WTC11 (cell line): Measurements from ENCODE around the gene MYO9A. TPM values are rescaled to one million over a fixed set of nuclear protein-coding genes. Genes with fewer than 3 reads are reported as not detected.

ENCODE experiments used
- ATAC-seq: fragments of 200-7000 bp; cut with Tn5 transposase; 2 replicates; pipeline ENCODE4 v1.10.0; 2021; ENCODE audit warnings: mild to moderate bottlenecking, moderate library complexity
- CTCF ChIA-PET: fragments of 300-600 bp; sonication (Branson Sonifier 250); formaldehyde crosslinking; loops from one replicate; lab custom pipeline; 2021; ENCODE audit warnings: antibody characterized with exemption; lab: Charles Lee
- POLR2A ChIA-PET: fragments of 350-600 bp; sonication (Branson Sonifier 250); formaldehyde crosslinking; loops from one replicate; lab custom pipeline; 2021; ENCODE audit warnings: antibody characterized with exemption; lab: Charles Lee
- DNase-seq: peaks from one replicate; pipeline ENCODE4 v3.0.0; 2021; ENCODE audit warnings: low spot score
- H3K27ac Mint-ChIP-seq: 2 replicates; pipeline ENCODE4 v1.8.0; 2021; ENCODE audit warnings: mixed read lengths
- H3K27me3 Mint-ChIP-seq: 2 replicates; pipeline ENCODE4 v1.8.0; 2021; ENCODE audit warnings: low read depth, mild to moderate bottlenecking, moderate library complexity, mixed read lengths
- H3K36me3 Mint-ChIP-seq: 2 replicates; pipeline ENCODE4 v1.8.0; 2021; ENCODE audit warnings: mixed read lengths
- H3K4me1 Mint-ChIP-seq: 2 replicates; pipeline ENCODE4 v1.8.0; 2022; ENCODE audit warnings: mixed read lengths
- H3K4me3 Mint-ChIP-seq: 2 replicates; pipeline ENCODE4 v1.8.0; 2021; ENCODE audit warnings: mild to moderate bottlenecking, moderate library complexity, mixed read lengths
- H3K9me3 Mint-ChIP-seq: 2 replicates; pipeline ENCODE4 v1.8.0; 2021; ENCODE audit warnings: mixed read lengths
- AFF4 ChIP-seq: sonication (generic); formaldehyde crosslinking; IDR thresholded peaks from 2 replicates; pipeline ENCODE4 v1.8.1; 2023; ENCODE audit warnings: mild to moderate bottlenecking, missing genetic modification reagents, borderline replicate concordance
- ATF2 ChIP-seq: sonication (generic); formaldehyde crosslinking; IDR thresholded peaks from 2 replicates; pipeline ENCODE4 v1.8.1; 2022; ENCODE audit warnings: low read depth, missing genetic modification reagents, borderline replicate concordance
- E2F4 ChIP-seq: sonication (generic); formaldehyde crosslinking; IDR thresholded peaks from 2 replicates; pipeline ENCODE4 v1.8.1; 2022; ENCODE audit warnings: low read depth, mild to moderate bottlenecking, moderate library complexity, missing genetic modification reagents, borderline replicate concordance
- ELF4 ChIP-seq: sonication (generic); formaldehyde crosslinking; IDR thresholded peaks from 2 replicates; pipeline ENCODE4 v1.8.1; 2022; ENCODE audit warnings: low read depth, mild to moderate bottlenecking, moderate library complexity, missing genetic modification reagents
- MLX ChIP-seq: sonication (generic); formaldehyde crosslinking; IDR thresholded peaks from 2 replicates; pipeline ENCODE4 v1.8.1; 2023; ENCODE audit warnings: mild to moderate bottlenecking, missing genetic modification reagents, moderate library complexity
- NFYB ChIP-seq: sonication (generic); formaldehyde crosslinking; conservative IDR thresholded peaks from 2 replicates; pipeline ENCODE4 v1.8.0; 2022; ENCODE audit warnings: low read depth, missing genetic modification reagents
- PRDM15 ChIP-seq: sonication (generic); formaldehyde crosslinking; IDR thresholded peaks from 2 replicates; pipeline ENCODE4 v1.8.0; 2022; ENCODE audit warnings: missing genetic modification reagents
- SMAD3 ChIP-seq: sonication (generic); formaldehyde crosslinking; IDR thresholded peaks from 2 replicates; pipeline ENCODE4 v1.8.0; 2022; ENCODE audit warnings: missing genetic modification reagents, mild to moderate bottlenecking, borderline replicate concordance
- ZNF121 ChIP-seq: sonication (generic); formaldehyde crosslinking; IDR thresholded peaks from 2 replicates; pipeline ENCODE4 v1.8.0; 2023; ENCODE audit warnings: missing genetic modification reagents
- ZNF219 ChIP-seq: sonication (generic); formaldehyde crosslinking; IDR thresholded peaks from 2 replicates; pipeline ENCODE4 v1.8.0; 2023; ENCODE audit warnings: missing genetic modification reagents, mild to moderate bottlenecking, borderline replicate concordance
- ZNF512 ChIP-seq: sonication (generic); formaldehyde crosslinking; IDR thresholded peaks from 2 replicates; pipeline ENCODE4 v1.8.1; 2022; ENCODE audit warnings: missing genetic modification reagents, borderline replicate concordance
- total RNA-seq: library from RNA; stranded (reverse); gene quantifications from 3 replicates; pipeline ENCODE4 v1.2.3, GENCODE V29; 2021

The MYO9A gene
- total RNA-seq, 1 experiment from 2014 or later, result 23.5 TPM

- TF ChIP-seq ZNF121 (CRISPR knock-in tag) (no peak), ATF2 (no peak), ELF4 (CRISPR knock-in tag) (no peak), E2F4 (no peak), ZNF512 (no peak), PRDM15 (CRISPR knock-in tag) (no peak), NFYB (CRISPR knock-in tag) (no peak), ZNF219 (no peak)
These were observed 325.4 kb downstream of the MYO9A start (continued) for GRCh38 chr15:71792521-71792920.

GRCh38 chr15:71791975-71792374 lies 326.0 kb downstream of the MYO9A start:
- POLR2A ChIA-PET, result no interaction called here
- ATAC-seq, result no peak
- Mint-ChIP-seq H3K27ac (no peak overlapping the region), H3K4me3 (no peak overlapping the region), H3K9me3 (no peaks in the 10 kb centered on the region), H3K4me1 (no peaks in the 10 kb centered on the region), H3K36me3 (no peaks in the 10 kb centered on the region; the same call in 1 of the 2 replicates), H3K27me3 (no peaks in the 10 kb centered on the region; the same call in 1 of the 2 replicates)
- TF ChIP-seq SMAD3 (no peak), AFF4 (no peak), MLX (CRISPR knock-in tag) (no peak)
- CTCF ChIA-PET, result interaction anchor here (0.6 to 1.4 kb wide), 2 partner anchors 8 to 10 kb away, joined by 3 to 4 read pairs; no protein-coding TSS in a partner anchor
- DNase-seq, result no peak
